Glomerular endothelial cell (primary cell): ENCODE measurements around the gene RAB31. TPM values are rescaled to one million over a fixed set of nuclear protein-coding genes. Genes with fewer than 3 reads are reported as not detected.

Experiments
- DNase-seq: peaks from one replicate; pipeline ENCODE4 v3.0.0-alpha.2; 2011; ENCODE audit warnings: low read depth, low spot score; ENCODE audit errors: extremely low read depth
- total RNA-seq: library from RNA; depleted of rRNA; stranded (reverse); fragments of >200 nt; gene quantifications from 2 replicates; pipeline ENCODE4 v1.2.3, GENCODE V29; 2015

The RAB31 gene
- total RNA-seq, 1 donor from 2014 or later: 19.4 TPM

DNA sequence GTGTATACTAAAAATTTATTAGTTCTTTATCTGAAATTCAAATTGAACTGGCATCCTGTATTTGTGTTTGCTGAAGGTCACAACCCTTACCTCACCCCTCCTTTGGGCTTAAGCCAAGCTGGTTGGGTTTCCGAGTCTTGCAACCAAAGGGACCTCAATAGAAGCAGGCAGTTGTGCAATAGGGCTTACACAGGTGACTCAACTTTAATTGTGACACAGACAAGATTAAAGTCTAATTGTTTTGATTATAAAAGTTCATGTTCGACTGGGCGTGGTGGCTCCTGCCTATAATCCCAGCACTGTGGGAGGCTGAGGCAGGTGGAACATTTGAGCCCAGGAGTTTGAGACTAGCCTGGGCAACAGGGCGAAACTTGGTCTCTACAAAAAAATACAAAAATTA, 71.5 kb downstream of the RAB31 start:
- no peak for DNase-seq

DNA sequence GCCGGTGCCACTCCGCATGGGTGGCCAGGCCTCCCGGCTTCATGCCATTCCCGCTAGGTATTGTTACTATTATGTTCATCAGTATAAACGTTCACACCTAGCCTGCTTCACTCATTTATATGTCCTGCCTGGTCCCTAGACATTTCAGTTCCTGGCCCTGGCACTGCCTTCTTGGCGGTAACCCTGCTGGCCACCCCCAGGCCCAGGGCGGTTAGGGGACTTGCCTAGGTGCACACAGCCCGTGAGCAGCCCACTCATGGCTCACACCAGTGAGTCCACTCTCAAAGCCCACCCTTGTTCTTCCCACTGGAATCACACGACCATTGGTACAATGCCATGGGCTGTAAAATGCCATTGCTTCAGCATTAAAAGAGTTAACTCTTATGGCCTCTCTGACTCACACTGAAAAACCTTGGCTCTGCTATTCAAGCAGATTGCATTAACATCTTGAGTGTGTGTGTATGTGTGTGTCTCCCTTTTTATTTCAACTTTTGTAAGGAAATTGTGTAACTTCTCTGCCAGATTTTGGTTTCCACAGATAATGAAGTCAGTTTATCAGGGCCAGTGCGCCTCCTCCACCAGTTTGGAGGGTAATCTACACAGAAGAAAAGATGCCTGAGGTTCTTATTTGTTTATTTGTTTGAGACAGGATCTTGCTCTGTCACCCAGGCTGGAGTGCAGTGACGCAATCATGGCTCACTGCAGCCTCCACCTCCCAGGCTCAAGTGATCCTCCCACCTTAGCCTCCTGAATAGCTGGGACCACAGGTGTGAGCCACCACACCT, 74.2 kb downstream of the RAB31 start:
- DNase-seq: no peak

DNA sequence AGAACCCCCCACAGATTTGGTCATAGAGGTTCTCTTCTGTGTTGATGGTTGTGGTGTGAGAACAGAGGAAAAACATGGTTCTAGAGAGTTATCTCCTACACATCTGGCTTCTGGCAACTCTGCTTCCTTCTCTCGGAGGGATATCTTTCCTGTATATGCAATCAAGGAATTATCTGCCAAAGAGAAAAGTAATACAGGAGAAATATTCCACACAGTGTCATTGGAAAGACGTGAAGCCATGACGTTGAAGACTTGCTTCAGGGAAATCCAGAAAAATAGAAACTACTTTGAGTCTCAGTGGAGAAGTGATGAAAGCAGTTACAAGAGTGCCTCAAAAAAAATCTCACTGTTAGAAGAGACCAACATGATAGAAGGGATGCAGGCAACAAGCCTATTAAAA, 78.5 kb downstream of the RAB31 start:
- no peak for DNase-seq

DNA sequence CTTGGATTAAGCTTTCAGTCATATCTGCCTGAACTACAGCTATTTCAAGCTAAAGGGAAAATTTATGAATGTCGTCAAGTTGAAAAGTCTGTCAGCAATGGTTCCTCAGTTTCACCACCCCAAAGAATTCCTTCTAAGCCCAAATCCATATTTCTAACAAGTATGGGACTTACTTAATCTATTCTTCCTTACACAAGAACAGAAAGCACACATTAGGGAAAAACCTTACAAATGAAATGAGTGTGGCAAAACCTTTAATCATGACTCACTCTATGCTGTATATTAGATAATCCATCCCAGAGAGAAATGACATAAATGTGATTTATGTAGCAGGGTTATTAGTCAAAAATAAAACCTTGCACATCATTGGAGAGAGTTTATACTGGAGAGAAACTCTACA, 78.9 kb downstream of the RAB31 start:
- DNase-seq: no peak

DNA sequence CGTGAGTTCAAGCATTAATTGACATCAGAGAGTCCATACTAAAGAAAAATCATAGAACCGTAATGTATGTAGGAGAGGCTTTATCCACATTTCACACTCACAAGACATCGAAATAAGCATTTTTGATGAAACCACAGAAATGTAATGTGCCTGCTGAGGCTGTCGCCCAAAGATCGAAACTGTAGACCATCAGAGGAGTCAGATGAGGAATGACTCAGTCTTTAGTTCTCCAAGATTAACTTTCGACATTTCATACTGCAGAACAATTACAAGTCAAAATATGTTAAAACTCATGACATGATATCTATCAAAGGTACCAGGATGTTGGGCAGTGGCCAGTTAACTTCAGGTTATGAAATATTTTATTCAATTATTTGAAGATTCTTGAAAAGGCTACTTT, 79.6 kb downstream of the RAB31 start:
- no peak for DNase-seq

DNA sequence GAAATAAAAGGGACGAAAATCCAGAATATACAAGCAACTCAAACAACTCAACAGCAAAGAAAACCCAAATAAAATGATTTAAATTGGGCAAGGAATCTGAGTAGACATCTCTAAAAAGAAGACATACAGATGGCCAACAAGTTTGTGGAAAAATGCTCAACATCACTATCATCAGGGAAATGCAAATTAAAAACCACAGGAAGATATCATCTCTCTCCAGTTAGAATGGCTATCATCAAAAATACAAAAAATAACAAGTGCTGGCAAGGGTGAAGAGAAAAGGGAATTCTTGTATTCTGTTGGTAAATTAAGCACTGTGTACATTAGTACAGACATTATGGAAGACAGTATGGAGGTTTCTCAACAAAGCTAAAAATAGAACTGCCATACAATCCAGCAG, 80.0 kb downstream of the RAB31 start:
- DNase-seq: no peak

DNA sequence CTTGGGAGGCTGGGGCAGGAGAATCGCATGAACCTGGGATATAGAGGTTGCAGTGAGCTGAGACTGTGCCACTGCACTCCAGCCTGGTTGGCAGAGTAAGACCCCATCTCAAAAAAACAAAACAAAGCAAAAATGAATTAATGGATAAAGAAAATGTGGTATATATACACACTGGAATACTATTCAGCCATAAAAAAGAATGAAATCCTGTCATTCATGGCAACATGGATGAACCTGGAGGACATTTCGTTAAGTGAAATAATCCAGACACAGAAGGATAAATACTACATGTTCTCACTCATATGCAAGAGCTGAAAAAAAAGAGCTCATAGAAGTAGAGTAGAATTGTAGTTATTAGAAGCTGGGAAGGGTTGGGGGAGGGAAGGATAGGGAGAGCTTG, 80.8 kb downstream of the RAB31 start:
- DNase-seq: no peak

DNA sequence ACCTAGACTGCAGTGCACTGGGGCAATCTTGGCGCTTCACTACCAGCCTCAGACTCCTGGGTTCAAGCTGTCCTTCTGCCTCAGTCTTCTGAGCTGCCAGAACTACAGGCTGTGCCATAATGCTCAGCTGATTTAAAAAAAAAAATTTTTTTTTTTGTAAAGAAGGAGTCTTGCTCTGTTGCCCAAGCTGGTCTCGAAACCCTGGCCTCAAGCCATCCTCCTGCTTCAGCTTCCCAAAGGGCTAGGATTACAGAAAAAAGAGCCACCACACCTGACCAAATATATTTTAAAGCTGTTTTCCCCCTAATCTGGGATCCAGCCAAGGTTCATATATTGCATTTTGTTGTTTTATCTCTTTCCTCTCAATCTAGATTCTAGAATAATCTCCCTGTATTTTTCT, 82.2 kb downstream of the RAB31 start:
- DNase-seq: no peak

DNA sequence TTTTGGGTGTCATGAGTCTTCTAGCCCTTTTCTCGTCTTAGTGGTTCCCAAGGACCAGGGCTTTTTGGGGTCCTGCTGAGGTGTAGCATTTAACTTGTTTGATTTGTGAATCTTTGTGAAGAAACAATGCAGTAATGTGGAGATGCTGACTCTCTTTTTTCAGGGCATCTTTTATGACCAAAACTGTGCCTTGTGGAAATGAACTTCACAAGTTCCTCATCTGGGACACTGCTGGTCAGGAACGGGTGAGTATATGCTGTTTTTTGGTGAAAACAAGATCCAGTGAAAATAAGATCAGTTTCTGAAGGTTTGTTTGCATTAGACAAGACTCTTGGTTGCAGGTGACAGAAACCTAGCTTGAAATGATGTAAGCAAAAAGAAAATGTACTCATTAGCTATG, 83.9 kb downstream of the RAB31 start:
- DNase-seq: no peak

DNA sequence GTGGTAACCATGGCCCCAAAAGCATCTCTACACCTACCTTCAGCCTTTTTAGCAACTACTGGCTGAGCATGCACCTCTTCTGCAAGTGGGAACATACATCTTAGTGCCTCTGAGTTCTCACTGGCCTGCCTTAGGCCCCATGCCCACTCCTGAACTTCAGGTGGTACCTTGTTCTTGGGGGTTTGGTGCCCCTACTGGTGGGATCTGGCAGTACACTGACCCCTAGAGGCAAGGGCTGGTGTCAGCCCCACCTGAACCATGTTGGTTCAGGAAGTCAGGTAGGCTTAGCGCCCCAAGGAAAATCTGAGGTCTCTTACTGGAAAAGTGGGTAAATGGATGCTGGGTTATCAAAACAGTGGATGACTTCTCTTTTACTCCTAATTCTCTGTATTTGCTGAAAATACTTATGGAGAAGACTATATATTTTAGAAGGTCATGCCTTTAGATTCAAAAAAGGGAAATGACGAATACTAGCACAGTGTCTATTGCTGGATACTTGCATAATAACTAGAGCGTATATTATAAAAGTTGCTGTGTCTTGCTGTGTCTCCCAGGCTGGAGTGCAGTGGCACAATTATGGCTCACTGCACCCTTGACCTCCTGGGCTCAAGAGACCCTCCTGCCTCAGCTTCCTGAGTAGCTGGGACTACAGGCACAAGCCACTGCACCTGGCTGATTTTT, 84.6 kb downstream of the RAB31 start:
- no peak for DNase-seq

DNA sequence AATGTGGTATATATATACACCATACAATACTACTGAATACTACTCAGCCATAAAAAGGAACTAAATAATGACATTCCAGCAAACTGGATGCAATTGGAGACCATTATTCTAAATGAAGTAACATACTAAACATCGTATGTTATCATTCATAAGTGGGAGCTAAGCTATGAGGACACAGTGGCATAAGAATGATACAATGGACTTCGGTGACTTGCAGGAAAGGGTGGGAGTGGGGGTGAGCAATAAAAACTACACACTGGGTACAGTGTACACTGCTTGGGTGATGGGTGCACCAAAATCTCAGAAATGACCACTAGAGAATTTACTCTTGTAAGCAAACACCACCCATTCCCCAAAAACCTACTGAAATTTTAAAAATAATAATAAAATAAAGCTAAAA, 87.9 kb downstream of the RAB31 start:
- no peak for DNase-seq

DNA sequence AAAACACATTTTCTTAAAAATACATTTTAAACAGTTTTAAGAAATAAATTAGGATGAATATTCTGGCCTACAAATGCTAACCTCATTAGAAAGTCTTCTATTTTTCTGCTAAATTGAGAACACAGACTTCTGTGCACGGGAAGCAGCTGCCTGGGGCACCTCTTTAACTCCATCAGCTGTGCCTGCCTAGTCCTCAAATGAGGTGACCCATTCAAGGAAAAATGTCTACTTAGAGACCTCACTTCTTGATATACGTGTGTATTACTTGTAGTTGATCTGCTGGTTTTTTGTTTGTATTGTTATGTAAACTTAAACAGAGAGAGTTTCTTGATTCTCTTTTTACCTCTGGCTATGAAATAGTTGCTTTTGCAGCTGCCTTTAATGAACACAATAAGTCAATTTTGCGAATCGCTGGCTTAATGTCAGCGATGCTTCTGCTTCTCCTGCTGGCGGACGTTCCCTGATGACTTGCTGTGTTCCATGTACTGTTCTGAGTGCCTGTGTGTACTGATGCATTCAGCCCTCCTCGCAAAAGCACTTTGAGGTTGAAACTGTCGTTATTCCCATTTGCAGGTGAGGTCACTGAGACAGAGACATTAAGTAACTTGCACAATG, 88.9 kb downstream of the RAB31 start:
- no peak for DNase-seq

DNA sequence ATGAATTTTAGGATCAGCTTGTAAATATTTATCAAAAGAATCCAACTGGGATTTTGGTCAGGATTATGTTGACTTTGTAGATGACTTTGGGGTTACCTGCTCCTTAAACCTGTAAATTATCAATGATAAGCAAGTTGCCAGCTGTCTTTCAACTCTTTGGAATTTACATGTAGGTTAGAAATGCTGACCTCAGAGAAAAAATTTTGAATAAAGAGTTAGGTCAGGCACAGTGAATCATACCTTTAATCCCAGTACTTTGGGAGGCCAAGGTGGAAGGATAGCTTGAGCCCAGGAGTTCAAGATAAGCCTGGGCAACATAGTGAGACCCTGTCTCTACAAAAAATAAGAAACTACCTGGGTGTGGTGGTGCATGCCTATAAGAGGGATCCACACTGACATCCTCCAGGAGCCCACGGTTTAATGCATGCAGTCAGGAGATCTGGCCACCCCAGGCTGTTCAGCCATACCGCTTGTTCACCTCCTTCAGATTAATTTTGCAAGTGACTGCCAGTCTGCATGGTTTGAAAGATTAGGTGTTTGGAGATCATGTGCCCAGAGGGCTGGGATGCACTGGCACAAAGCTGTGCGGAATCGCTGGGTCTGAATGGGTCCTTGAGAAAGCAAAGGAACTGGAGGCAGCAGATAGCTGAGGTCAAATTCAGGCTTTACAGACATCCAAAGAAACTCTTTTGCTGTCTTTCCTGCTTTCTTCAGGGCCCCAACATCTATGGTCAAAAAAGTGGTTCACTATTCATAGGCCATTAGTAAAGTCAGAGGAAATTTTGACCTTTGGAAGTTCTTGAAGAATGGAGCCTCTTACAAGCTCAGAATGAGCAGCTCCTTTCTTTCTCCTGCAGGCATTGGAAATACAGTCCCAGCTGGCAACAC, 94.3 kb downstream of the RAB31 start:
- no peak for DNase-seq

DNA sequence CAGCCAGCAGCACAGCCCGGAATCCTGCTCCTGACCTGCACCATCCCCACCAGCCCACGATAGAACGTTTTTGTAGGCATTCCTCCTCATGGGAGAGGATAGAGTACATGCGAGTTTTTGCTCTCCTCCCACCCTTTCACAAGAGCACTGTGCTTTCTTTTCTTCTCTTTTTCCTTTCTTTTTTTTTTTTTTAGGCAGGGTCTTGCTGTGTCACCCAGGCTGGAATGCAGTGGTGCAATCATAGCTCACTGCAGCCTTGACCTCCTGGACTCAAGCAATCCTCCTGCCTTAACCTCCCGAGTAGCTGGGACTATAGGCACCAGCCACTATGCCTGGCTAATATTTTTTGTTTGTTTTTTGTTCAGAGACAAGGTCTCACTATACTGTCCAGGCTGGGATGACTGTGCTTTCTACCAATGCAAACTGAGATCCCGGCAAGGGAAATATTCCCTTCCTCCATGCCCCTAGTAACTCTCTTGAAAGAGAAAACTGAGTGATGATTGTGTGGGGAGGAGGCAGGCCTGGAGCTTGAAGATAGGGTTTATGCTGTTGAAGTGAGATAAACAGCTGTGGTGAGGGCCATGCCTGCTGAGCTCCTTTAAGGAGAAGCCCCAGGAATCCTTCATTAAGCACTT, 95.1 kb downstream of the RAB31 start:
- no peak for DNase-seq

DNA sequence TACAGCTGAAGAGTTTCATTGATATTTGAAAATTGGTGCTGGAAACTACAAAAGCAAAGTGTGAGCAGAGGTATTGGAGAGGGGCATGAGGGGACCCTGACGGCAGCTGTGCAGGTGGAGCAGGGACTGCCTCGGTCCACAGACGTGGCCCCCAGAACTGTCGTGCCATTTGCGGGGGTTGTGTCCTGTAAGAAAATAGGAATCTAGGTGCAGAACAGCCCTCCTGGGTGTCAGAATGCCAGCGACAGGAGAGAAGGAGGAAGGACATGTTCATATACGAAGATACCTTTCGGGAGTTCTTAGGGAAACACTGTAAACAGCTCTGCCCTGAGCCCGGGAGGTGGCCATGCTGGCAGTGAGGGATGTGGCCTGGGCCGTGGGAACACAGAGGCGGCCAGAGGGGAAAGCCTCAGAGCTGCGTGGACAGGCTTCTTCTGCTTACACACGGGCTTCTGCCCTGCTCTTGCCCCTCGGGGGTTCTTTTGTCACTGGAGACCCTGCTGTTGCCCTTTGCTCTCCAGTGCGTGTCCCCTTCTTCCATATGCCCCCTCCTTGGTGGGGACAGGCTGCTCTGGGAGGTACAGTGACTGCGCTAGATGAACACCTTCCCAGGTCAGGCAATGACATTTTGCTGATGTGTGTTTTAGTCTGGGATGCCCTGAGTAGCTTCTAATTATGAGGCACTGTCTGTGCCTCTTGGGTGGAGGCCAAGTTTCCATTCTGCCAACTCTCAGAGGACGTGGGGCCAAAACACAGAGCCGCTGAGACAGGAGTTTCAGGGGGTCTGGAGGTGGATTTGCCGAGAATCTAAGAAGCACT, 95.8 kb downstream of the RAB31 start:
- DNase-seq: no peak

DNA sequence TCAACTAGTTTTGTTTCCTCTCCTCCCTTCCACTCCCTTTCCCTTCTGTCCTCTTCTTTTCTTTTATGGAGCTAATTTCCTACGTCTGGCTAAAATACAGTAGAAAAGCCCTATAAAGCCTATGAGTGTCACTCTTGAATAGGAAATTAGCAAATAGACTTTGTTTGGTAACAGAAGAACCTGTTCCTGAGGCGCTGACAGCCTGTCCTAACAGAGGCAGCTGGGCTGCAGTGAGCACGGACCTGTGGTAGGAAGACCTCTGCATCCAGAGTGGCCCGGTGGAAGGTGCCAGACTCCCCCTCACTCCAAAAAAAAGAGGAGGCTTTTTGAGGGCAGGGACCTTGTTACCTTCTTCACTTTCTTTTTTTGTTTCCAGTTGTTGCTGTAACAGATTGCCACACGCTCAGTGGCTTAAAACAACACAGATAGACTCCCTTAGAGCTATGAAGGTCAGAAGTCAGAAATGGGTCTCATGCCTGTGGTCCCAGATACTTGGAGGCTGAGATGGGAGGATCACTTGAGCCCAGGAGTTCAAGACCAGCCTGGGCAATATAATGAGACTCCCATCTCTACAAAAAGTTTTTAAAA, 96.5 kb downstream of the RAB31 start:
- no peak for DNase-seq

DNA sequence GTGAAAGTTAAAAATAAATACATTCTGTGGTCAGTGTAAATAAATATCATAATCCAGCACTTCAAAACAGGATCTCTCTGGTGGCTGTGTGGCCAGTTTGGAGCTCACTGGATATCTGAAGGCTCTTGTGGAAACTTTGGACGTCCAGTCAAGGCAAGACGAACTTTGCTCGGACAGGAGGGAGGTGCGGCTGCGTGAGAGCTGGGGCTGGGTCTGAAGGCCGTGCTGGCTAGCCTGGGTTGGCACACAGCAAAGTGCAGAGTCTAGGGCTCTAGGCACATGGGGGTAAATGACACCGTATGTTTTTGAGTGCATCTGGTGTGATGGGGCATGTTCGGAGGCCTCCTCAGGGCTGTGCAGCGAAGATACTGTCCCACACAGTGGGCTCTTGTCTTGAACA, 98.8 kb downstream of the RAB31 start:
- DNase-seq: no peak

DNA sequence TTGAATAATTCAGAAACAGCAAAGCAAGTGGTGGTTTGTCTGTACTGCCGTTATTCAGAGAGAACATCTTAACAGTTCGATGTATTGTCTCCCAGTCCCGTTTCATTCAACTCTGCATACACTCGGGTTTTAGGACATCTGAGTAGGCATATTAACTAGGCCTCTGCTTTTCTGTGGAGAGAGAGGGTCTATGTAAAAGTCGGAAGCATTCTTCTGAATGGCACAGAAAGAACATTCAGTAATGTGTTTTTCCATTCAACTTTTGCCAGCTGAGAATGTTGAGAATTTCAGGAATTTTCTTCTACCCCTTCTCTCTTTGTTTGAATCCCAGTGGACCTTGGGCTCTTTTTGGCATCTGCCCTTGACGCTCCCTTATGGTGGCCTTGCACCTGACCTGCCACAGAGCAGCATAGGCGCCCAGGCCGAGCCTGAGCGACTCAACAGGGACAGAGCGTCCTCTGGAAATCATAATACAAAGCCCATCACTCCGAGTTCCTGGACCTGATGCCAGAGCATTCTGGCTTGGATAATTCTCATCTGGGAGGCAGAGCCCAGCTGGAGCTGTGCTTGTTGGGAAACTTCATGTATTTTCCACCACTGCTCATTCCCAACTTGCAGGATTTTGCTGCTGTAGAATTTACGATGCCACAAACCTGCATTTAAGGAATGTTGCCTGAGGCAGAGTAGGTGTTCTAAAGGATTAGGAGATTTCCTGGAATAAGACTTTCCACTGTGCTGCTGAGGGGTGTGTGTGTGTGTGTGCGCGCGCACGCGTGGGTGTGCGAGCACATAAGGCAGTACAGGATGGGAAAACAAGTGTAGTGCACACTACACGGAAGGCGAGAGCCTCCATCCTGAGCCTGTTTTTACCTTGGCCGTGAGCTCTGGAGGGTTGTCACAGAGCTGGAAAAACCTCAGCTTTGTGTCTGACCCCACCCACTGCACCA, 100.5 kb downstream of the RAB31 start:
- no peak for DNase-seq
